ENCODE data around the gene RXRA. TPM values are rescaled to one million over a fixed set of nuclear protein-coding genes. Genes with fewer than 3 reads are reported as not detected.
A peak's percentile ranks its signal among the peaks of the same experiment; 100 is the strongest.

RXRA gene
- total and polyA plus RNA-seq, 2 of the 13 experiments (the other 11 are each of a cell fraction or from before 2014, with no cell fraction given) = 18.9 to 29.2 TPM

DNA sequence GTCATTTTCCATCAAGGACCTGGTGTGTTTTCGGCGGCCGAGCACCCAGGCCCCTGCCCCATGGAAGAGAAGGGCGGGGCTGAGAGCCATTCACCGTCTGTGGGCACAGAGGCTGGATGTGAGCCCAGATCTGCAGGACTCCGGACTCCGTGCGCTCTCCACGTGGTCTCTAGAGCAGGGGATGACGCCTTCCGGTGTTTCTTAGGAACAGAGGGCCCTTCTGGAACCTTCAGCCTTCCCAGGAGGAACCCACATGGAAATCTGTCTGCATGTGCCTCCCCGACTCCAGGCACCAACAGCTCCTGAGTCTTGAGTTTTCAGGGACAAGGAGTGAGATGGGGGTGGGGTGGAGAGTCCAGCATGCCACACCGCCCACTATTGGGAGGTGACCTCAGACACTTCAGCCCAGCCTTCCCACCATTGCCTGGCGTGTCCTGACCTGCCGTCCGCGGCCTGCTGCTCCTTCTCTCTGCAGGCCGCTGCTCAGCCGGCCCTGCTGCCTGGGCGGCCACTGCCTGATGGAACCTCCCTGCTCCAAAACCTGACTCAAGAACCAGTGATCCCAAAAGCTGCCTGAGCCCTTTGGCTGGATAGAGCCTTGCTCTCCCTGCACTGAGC is 2.4 kb upstream of the RXRA start (continued):
- TF ChIP-seq, protein P1, sequence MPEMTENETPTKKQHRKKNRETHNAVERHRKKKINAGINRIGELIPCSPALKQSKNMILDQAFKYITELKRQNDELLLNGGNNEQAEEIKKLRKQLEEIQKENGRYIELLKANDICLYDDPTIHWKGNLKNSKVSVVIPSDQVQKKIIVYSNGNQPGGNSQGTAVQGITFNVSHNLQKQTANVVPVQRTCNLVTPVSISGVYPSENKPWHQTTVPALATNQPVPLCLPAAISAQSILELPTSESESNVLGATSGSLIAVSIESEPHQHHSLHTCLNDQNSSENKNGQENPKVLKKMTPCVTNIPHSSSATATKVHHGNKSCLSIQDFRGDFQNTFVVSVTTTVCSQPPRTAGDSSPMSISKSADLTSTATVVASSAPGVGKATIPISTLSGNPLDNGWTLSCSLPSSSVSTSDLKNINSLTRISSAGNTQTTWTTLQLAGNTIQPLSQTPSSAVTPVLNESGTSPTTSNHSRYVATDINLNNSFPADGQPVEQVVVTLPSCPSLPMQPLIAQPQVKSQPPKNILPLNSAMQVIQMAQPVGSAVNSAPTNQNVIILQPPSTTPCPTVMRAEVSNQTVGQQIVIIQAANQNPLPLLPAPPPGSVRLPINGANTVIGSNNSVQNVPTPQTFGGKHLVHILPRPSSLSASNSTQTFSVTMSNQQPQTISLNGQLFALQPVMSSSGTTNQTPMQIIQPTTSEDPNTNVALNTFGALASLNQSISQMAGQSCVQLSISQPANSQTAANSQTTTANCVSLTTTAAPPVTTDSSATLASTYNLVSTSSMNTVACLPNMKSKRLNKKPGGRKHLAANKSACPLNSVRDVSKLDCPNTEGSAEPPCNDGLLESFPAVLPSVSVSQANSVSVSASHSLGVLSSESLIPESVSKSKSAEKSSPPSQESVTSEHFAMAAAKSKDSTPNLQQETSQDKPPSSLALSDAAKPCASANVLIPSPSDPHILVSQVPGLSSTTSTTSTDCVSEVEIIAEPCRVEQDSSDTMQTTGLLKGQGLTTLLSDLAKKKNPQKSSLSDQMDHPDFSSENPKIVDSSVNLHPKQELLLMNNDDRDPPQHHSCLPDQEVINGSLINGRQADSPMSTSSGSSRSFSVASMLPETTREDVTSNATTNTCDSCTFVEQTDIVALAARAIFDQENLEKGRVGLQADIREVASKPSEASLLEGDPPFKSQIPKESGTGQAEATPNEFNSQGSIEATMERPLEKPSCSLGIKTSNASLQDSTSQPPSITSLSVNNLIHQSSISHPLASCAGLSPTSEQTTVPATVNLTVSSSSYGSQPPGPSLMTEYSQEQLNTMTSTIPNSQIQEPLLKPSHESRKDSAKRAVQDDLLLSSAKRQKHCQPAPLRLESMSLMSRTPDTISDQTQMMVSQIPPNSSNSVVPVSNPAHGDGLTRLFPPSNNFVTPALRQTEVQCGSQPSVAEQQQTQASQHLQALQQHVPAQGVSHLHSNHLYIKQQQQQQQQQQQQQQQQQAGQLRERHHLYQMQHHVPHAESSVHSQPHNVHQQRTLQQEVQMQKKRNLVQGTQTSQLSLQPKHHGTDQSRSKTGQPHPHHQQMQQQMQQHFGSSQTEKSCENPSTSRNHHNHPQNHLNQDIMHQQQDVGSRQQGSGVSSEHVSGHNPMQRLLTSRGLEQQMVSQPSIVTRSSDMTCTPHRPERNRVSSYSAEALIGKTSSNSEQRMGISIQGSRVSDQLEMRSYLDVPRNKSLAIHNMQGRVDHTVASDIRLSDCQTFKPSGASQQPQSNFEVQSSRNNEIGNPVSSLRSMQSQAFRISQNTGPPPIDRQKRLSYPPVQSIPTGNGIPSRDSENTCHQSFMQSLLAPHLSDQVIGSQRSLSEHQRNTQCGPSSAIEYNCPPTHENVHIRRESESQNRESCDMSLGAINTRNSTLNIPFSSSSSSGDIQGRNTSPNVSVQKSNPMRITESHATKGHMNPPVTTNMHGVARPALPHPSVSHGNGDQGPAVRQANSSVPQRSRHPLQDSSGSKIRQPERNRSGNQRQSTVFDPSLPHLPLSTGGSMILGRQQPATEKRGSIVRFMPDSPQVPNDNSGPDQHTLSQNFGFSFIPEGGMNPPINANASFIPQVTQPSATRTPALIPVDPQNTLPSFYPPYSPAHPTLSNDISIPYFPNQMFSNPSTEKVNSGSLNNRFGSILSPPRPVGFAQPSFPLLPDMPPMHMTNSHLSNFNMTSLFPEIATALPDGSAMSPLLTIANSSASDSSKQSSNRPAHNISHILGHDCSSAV (CRISPR knock-in tag; IDR thresholded peaks at IDR 0.05; ENCODE audit: borderline replicate concordance) = no peak
- TF ChIP-seq ZNF709 (CRISPR knock-in tag; IDR thresholded peaks at IDR 0.05) = peak; percentile 85; the same call in 1 of the 2 replicates
- peak; percentile 89; the same call in 1 of the 2 replicates for TF ChIP-seq KDM5B (CRISPR knock-in tag; IDR thresholded peaks at IDR 0.05; ENCODE audit: borderline replicate concordance)
- no peak for TF ChIP-seq SIX4 (CRISPR knock-in tag; IDR thresholded peaks at IDR 0.05)
- peak; percentile 72; the same call in 1 of the 2 replicates for TF ChIP-seq ZNF124 (CRISPR knock-in tag; IDR thresholded peaks at IDR 0.05)
- no peak for TF ChIP-seq SMARCE1 (IDR thresholded peaks at IDR 0.05; ENCODE audit: borderline replicate concordance)
- no peak for TF ChIP-seq ZNF562 (CRISPR knock-in tag; IDR thresholded peaks at IDR 0.05; ENCODE audit: borderline replicate concordance)
- TF ChIP-seq ZFYVE20 (CRISPR knock-in tag; IDR thresholded peaks at IDR 0.05; ENCODE audit: borderline replicate concordance, low read depth) = no peak
- peak; percentile 92 for TF ChIP-seq MYC (CRISPR knock-in tag; IDR thresholded peaks at IDR 0.05; ENCODE audit: borderline replicate concordance)
- TF ChIP-seq NFE2L2 (IDR thresholded peaks at IDR 0.05; ENCODE audit: low read length) = no peak
- TF ChIP-seq TMF1 (CRISPR knock-in tag; IDR thresholded peaks at IDR 0.05; ENCODE audit: low read depth) = peak; percentile 75; the same call in 1 of the 2 replicates
- TF ChIP-seq, protein P2, sequence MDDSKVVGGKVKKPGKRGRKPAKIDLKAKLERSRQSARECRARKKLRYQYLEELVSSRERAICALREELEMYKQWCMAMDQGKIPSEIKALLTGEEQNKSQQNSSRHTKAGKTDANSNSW (CRISPR knock-in tag; IDR thresholded peaks at IDR 0.05; ENCODE audit: borderline replicate concordance) = peak; percentile 78; the same call in 1 of the 2 replicates
- no peak for TF ChIP-seq ZFP62 (CRISPR knock-in tag; IDR thresholded peaks at IDR 0.05)
- TF ChIP-seq PHF8 (CRISPR knock-in tag; IDR thresholded peaks at IDR 0.05) = peak; percentile 38; the same call in 1 of the 2 replicates
- no peak for TF ChIP-seq FOXK2 (IDR thresholded peaks at IDR 0.05)
- TF ChIP-seq PHF5A (CRISPR knock-in tag; IDR thresholded peaks at IDR 0.05; ENCODE audit: low read depth, unreplicated experiment) = no peak
- TF ChIP-seq RARA (CRISPR knock-in tag; IDR thresholded peaks at IDR 0.05) = peak; percentile 64; the same call in 1 of the 2 replicates
- TF ChIP-seq TEAD2 (CRISPR knock-in tag; IDR thresholded peaks at IDR 0.05) = 0 out of 2 replicates have a peak, but pooled peaks have one; percentile 59
- TF ChIP-seq FOXC1 (CRISPR knock-in tag; IDR thresholded peaks at IDR 0.05; ENCODE audit: borderline replicate concordance) = peak; percentile 99
- TF ChIP-seq NR1H2 (CRISPR knock-in tag; IDR thresholded peaks at IDR 0.05; ENCODE audit: borderline replicate concordance, low read depth) = no peak
- no peak for TF ChIP-seq MTF2 (CRISPR knock-in tag; IDR thresholded peaks at IDR 0.05; ENCODE audit: borderline replicate concordance)
- TF ChIP-seq, protein P3, sequence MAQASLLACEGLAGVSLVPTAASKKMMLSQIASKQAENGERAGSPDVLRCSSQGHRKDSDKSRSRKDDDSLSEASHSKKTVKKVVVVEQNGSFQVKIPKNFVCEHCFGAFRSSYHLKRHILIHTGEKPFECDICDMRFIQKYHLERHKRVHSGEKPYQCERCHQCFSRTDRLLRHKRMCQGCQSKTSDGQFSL (CRISPR knock-in tag; IDR thresholded peaks at IDR 0.05) = peak; percentile 71; the same call in 1 of the 2 replicates
- peak; percentile 62; the same call in 1 of the 2 replicates for TF ChIP-seq YEATS2 (CRISPR knock-in tag; IDR thresholded peaks at IDR 0.05; ENCODE audit: borderline replicate concordance)
- no peak for TF ChIP-seq ZKSCAN8 (CRISPR knock-in tag; IDR thresholded peaks at IDR 0.05; ENCODE audit: borderline replicate concordance)
